ACHN (cell line): ENCODE data around the gene SH3RF3.

Experiments used
- DNase-seq: peaks from one replicate; pipeline ENCODE4 v3.0.0-alpha.2; 2015
- in situ Hi-C: cut with HindIII; loops from 2 replicates; pipeline ENCODE4 v1.10.0; 2017; ENCODE audit warnings: low sequenced_read_pairs, low pct_ligation_motif_present, low pct_unique_long_range_greater_than_20kb

Gene SH3RF3

GRCh38 chr2:109128616-109129355 lies at the start of gene SH3RF3:
Gene SH3RF3 (plus strand): TSS chr2:109129205.
- in situ Hi-C loops, result no loop called here
- peak; percentile 44 for DNase-seq

- in situ Hi-C loops, result no loop called here
- DNase-seq, result no peak
Measured at GRCh38 chr2:109079590-109079989, 49.4 kb upstream of the SH3RF3 start.

- in situ Hi-C loops, result no loop called here
- DNase-seq, result no peak
Measured at GRCh38 chr2:109080109-109080508, 48.9 kb upstream of the SH3RF3 start.

GRCh38 chr2:109080757-109081156 lies 48.2 kb upstream of the SH3RF3 start:
- in situ Hi-C loops, result no loop called here
- no peak for DNase-seq

GRCh38 chr2:109081374-109081773 lies 47.6 kb upstream of the SH3RF3 start:
- no peak for DNase-seq
- in situ Hi-C loops, result no loop called here

- no peak for DNase-seq
- in situ Hi-C loops, result no loop called here
Measured at GRCh38 chr2:109083771-109084170, 45.2 kb upstream of the SH3RF3 start.

GRCh38 chr2:109084341-109084740 lies 44.7 kb upstream of the SH3RF3 start:
- no peak for DNase-seq
- in situ Hi-C loops, result no loop called here

GRCh38 chr2:109085912-109086742 lies 42.9 kb upstream of the SH3RF3 start:
- in situ Hi-C loops, result no loop called here
- DNase-seq, result no peak

- in situ Hi-C loops, result no loop called here
- no peak for DNase-seq
Measured at GRCh38 chr2:109086743-109087020, 42.3 kb upstream of the SH3RF3 start.

- in situ Hi-C loops, result no loop called here
- DNase-seq, result no peak
Measured at GRCh38 chr2:109087055-109087663, 41.8 kb upstream of the SH3RF3 start.

- no peak for DNase-seq
- in situ Hi-C loops, result no loop called here
Measured at GRCh38 chr2:109089602-109090300, 39.3 kb upstream of the SH3RF3 start.

GRCh38 chr2:109091526-109091925 lies 37.5 kb upstream of the SH3RF3 start:
- in situ Hi-C loops, result no loop called here
- no peak for DNase-seq

GRCh38 chr2:109094144-109094543 lies 34.9 kb upstream of the SH3RF3 start:
- in situ Hi-C loops, result no loop called here
- DNase-seq, result no peak

GRCh38 chr2:109098251-109098920 lies 30.6 kb upstream of the SH3RF3 start:
- in situ Hi-C loops, result no loop called here
- DNase-seq, result no peak

GRCh38 chr2:109098921-109099273 lies 30.1 kb upstream of the SH3RF3 start:
- DNase-seq, result no peak
- in situ Hi-C loops, result no loop called here

- in situ Hi-C loops, result no loop called here
- no peak for DNase-seq
Measured at GRCh38 chr2:109102588-109103233, 26.3 kb upstream of the SH3RF3 start.

GRCh38 chr2:109105113-109105512 lies 23.9 kb upstream of the SH3RF3 start:
- no peak for DNase-seq
- in situ Hi-C loops, result no loop called here

GRCh38 chr2:109108740-109109139 lies 20.3 kb upstream of the SH3RF3 start:
- in situ Hi-C loops, result no loop called here
- no peak for DNase-seq
